AG04450 (cell line): ENCODE results near the gene TNFAIP2. TPM values are rescaled to one million over a fixed set of nuclear protein-coding genes. Genes with fewer than 3 reads are reported as not detected.

ENCODE experiments used
- CTCF ChIA-PET: fragments of 300-600, 350-600 bp; formaldehyde crosslinking; extraction: SDS; loops from one replicate; lab custom pipeline; 2022; ENCODE audit warnings: antibody characterized with exemption, inconsistent platforms; lab: Charles Lee
- POLR2A ChIA-PET: fragments of 350-600 bp; formaldehyde crosslinking; extraction: SDS; loops from one replicate; lab custom pipeline; 2021; ENCODE audit warnings: antibody characterized with exemption, inconsistent platforms; lab: Yijun Ruan, JAX
- DNase-seq: peaks from one replicate; pipeline ENCODE4 v3.0.0-alpha.2; 2011; ENCODE audit warnings: low read depth, low spot score
- H3K27ac ChIP-seq: one replicate; pipeline ENCODE4 v1.5.1; 2012; ENCODE audit warnings: low read depth, low read length, control low read depth
- H3K27me3 ChIP-seq: one replicate; pipeline ENCODE4 v1.6.0; 2012; ENCODE audit warnings: low read length; ENCODE audit not compliant: control insufficient read depth, insufficient read depth
- H3K4me3 ChIP-seq: 2 replicates; pipeline ENCODE4 v1.5.1; 2011; ENCODE audit warnings: mild to moderate bottlenecking, low read depth, low read length, control low read depth
- H3K9me3 ChIP-seq: 2 replicates; pipeline ENCODE4 v1.5.1; 2012; ENCODE audit warnings: low read length; ENCODE audit not compliant: control insufficient read depth, insufficient read depth
- polyA plus RNA-seq: library from polyadenylated mRNA; depleted of rRNA; stranded (reverse); fragments of >200 nt; gene quantifications from 2 replicates; pipeline ENCODE4 v1.2.3, GENCODE V29; 2011
- TF ChIP-seq, protein P1 (sequence below): IDR thresholded peaks from 2 replicates; pipeline ENCODE4 v1.5.1; 2011; ENCODE audit warnings: low read depth, low read length, control low read depth, inconsistent platforms

TNFAIP2 gene
- polyA plus RNA-seq, 1 experiment = 15.3 TPM

DNA sequence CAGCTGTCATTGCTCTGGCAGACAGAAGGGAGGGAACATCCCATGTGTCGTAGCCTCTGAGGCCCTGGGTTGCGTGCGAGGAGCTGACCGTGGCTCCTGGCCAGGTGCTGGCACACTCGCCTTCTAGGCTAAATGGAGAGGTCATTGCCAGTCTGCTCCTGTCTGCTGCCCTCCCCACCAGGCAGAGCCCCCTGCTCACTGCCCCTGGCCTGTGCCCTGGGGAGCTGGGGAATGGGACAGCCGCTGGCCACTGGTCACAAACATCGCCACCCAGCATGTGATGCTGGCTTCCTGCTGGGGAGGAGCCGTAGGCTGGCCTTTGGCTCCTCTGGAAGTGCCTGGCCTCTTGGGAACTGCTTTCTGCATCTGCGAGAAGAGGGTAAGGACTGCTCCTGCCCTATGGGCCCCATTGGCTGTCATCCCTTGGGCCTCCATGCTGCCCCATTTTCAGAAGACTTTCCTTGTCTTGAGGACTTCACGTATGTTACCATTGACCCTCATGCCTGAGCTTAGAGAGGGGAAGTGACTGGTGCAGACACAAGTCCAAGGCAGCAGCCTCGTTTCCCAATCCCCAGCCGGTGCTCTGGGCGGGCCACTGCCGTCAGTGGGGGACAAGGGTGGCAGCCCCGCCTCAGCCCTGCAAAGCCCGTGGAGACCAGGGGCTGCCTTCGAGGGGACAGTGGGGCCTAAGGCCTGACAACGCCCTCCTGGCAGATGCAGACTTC lies 2.0 kb upstream of the TNFAIP2 start:
- TF ChIP-seq, protein P1, sequence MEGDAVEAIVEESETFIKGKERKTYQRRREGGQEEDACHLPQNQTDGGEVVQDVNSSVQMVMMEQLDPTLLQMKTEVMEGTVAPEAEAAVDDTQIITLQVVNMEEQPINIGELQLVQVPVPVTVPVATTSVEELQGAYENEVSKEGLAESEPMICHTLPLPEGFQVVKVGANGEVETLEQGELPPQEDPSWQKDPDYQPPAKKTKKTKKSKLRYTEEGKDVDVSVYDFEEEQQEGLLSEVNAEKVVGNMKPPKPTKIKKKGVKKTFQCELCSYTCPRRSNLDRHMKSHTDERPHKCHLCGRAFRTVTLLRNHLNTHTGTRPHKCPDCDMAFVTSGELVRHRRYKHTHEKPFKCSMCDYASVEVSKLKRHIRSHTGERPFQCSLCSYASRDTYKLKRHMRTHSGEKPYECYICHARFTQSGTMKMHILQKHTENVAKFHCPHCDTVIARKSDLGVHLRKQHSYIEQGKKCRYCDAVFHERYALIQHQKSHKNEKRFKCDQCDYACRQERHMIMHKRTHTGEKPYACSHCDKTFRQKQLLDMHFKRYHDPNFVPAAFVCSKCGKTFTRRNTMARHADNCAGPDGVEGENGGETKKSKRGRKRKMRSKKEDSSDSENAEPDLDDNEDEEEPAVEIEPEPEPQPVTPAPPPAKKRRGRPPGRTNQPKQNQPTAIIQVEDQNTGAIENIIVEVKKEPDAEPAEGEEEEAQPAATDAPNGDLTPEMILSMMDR = no peak
- no peaks in the 10 kb centered on the region; the same call in 1 of the 2 replicates for H3K9me3 ChIP-seq
- no peak overlapping the region for H3K4me3 ChIP-seq
- H3K27me3 ChIP-seq = peaks cover 12% of the 10 kb centered on the region
- ChIA-PET POLR2A (no interaction called here), CTCF (interaction anchor here (2.2 kb wide), 1 partner anchor 16 kb away, joined by 11 read pairs; no protein-coding TSS in a partner anchor)
- no peak overlapping the region for H3K27ac ChIP-seq
- DNase-seq = no peak

DNA sequence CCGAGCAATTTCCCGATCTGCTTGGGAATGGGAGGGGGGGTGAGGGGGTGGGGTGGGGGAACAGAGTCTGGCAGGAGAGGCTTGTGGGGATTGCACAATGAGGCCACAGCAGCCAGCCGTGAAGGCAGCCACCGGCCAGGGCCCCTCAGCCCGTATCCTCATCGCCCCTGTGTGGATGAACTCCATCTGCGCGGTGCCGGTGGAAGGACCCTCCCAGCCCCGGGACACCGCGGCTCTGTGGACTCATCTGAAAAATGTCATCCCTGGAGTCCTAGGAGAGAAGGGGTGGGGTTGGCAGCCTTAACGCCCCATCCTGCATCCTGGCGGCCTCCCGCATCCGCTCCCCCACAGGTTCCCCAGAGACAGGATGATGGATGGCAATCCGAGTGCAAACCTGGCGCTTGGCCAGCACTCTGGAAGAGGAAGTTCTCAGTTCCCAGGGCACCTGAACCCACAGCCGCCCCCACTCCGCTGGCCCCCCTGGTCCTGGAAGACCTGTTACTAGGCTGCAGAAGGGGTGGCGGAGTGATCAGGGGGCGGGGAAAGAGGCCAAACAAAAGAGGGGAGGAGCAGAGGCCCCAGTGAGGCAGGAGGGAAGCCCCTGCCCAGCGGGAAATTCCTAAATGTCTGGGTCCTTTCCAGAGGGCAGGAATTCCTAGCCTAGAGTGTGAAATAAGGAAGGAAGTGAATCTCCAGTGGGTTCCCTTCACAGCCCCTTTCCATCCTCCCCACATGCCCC lies 1.2 kb upstream of the TNFAIP2 start:
- Histone ChIP-seq H3K27ac (peak overlapping the region; percentile 11), H3K9me3 (no peaks in the 10 kb centered on the region; the same call in 1 of the 2 replicates), H3K4me3 (no peak overlapping the region), H3K27me3 (peaks cover 14% of the 10 kb centered on the region)
- ChIA-PET CTCF (interaction anchor here (2.2 kb wide), 1 partner anchor 17 kb away, joined by 11 read pairs; no protein-coding TSS in a partner anchor), POLR2A (no interaction called here)
- no peak for DNase-seq
- TF ChIP-seq, protein P1 = no peak

DNA sequence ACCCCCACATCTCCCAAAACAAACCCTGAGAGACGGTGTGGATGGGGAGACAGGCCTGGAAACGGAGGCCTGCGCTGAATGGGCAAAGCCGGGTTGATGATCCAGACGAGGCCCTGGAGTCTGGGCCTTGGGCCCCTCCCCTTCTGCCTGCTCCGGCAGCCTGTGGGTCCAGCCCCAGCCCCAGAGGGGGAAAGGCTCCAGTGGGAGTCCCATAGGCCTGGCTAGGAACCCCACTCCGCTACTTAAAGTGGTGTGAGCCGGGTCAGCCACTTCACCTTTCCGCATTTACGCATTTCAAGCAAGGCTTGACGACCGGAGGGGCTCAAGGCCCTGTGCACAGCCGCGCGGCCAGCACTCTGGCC lies 695 bp upstream of the TNFAIP2 start:
- TF ChIP-seq, protein P1 = no peak
- ChIA-PET POLR2A (no interaction called here), CTCF (no interaction called here)
- Histone ChIP-seq H3K27me3 (peaks cover 14% of the 10 kb centered on the region), H3K4me3 (no peak overlapping the region), H3K27ac (peak overlapping the region; percentile 11), H3K9me3 (no peaks in the 10 kb centered on the region; the same call in 1 of the 2 replicates)
- DNase-seq = no peak

DNA sequence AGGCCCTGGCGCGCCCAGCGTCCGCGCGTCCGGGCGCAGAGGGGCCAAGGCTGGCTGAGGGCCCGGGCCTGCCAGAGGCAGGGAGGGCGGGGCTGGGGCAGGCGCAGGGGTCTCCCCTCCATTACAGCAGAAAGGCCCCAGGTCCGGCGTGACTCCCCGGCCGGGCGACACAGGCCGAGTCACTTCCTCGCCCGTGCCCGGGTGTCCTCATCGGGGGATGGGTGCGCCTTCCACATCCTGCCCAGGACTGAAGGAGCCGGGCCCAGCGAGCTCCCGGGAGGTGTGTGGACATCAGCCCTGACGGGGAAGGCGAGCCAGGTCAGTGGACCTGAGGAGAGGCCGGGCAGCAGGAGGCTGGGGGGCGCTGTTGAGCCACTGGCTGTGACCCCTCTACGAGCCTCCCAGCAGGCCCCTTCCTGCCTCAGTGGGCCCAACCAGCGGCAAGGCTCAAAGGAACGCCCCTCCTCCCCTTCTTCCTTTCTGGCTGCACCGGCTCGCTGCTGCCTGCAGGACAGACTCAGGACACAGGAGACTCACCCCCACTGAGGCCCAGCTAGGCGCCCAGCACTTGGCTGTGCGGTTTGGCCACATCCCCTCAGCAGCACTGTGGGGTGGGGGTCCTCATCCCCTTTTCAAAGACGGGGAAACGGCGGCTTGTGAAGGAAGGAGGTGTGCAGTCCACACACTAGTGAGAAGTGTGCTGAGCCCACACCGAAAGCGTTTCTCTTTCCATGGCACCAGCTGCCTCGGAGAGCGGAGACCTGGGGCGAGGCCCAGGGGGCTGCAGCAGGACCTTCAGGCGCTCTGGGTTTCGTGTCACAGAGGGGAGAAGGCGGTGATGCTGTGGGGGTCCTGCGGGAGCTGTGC lies 606 bp downstream of the TNFAIP2 start:
- no peak for DNase-seq
- Histone ChIP-seq H3K9me3 (no peaks in the 10 kb centered on the region; the same call in 1 of the 2 replicates), H3K27me3 (peaks cover 14% of the 10 kb centered on the region), H3K4me3 (peak overlapping the region; percentile 45), H3K27ac (no peak overlapping the region)
- CTCF ChIA-PET = interaction anchor here (1.5 kb wide), 1 partner anchor 18 kb away, joined by 3 read pairs; no protein-coding TSS in a partner anchor
- TF ChIP-seq, protein P1 = peak; percentile 29
- POLR2A ChIA-PET = no interaction called here
